Keratinocyte (primary cell): ENCODE measurements around the gene ZNF665. TPM values are rescaled to one million over a fixed set of nuclear protein-coding genes. Genes with fewer than 3 reads are reported as not detected.

Experiments used
- DNase-seq: peaks from one replicate; pipeline ENCODE4 v3.0.0-alpha.2; 2011; ENCODE audit warnings: low read depth, missing footprints, low spot score
- FAIRE-seq: peaks from 2 replicates; lab custom pipeline; 2011; peaks lifted over from hg19 to GRCh38; lab: Jason Lieb, UNC
- H2AFZ ChIP-seq: 2 replicates; pipeline ENCODE4 v1.6.0; 2012; ENCODE audit warnings: low read length, control low read depth, inconsistent platforms; ENCODE audit not compliant: control insufficient read depth
- H3K27ac ChIP-seq: 2 replicates; pipeline ENCODE4 v1.5.1; 2011; ENCODE audit warnings: low read length; ENCODE audit not compliant: control insufficient read depth, insufficient read depth
- H3K27me3 ChIP-seq: 3 replicates; pipeline ENCODE4 v1.6.0; 2011; ENCODE audit warnings: low read length; ENCODE audit not compliant: control insufficient read depth, insufficient read depth; ENCODE audit errors: extremely low read depth
- H3K36me3 ChIP-seq, 2 experiments: 2 replicates in 1 of 2; 3 replicates in 1 of 2; pipeline ENCODE4 v1.5.1; 2011; ENCODE audit warnings: low read length in 2 of 2, mild to moderate bottlenecking in 1 of 2; ENCODE audit not compliant: control insufficient read depth in 2 of 2, insufficient read depth in 2 of 2; ENCODE audit errors: extremely low read depth in 1 of 2
- H3K4me1 ChIP-seq: 3 replicates; pipeline ENCODE4 v1.5.1; 2011; ENCODE audit warnings: low read length; ENCODE audit not compliant: control insufficient read depth, insufficient read depth; ENCODE audit errors: extremely low read depth
- H3K4me2 ChIP-seq: 3 replicates; pipeline ENCODE4 v1.6.0; 2011; ENCODE audit warnings: low read depth, low read length; ENCODE audit not compliant: control insufficient read depth, insufficient read depth; ENCODE audit errors: extremely low read depth
- H3K4me3 ChIP-seq, 3 experiments: fragments of 200-600 bp in 1 of 3; sonication (generic) in 1 of 3; 2 replicates in 2 of 3; 3 replicates in 1 of 3; pipeline ENCODE4 v1.5.1; 2011 to 2016; ENCODE audit warnings: low read length in 3 of 3, mild to moderate bottlenecking in 3 of 3, control low read depth in 2 of 3, inconsistent platforms in 1 of 3, low read depth in 1 of 3, mixed read lengths in 1 of 3, mixed run types in 1 of 3, moderate library complexity in 1 of 3; ENCODE audit not compliant: control insufficient read depth in 2 of 3, insufficient read depth in 2 of 3; ENCODE audit errors: extremely low read depth in 1 of 3
- H3K79me2 ChIP-seq: 2 replicates; pipeline ENCODE4 v1.6.0; 2012; ENCODE audit warnings: low read length; ENCODE audit not compliant: control insufficient read depth, insufficient read depth
- H3K9ac ChIP-seq: 3 replicates; pipeline ENCODE4 v1.6.0; 2011; ENCODE audit warnings: low read length; ENCODE audit not compliant: control insufficient read depth, insufficient read depth; ENCODE audit errors: extremely low read depth
- H3K9me1 ChIP-seq: 3 replicates; pipeline ENCODE4 v1.6.0; 2011; ENCODE audit warnings: low read length; ENCODE audit not compliant: control insufficient read depth, insufficient read depth; ENCODE audit errors: extremely low read depth
- H3K9me3 ChIP-seq: 2 replicates; pipeline ENCODE4 v1.5.1; 2012; ENCODE audit warnings: low read depth, low read length; ENCODE audit not compliant: control insufficient read depth
- H4K20me1 ChIP-seq: 3 replicates; pipeline ENCODE4 v1.6.0; 2011; ENCODE audit warnings: low read length; ENCODE audit not compliant: control insufficient read depth, insufficient read depth; ENCODE audit errors: extremely low read depth
- CTCF ChIP-seq, 3 experiments: IDR thresholded peaks in 1 of 3; conservative IDR thresholded peaks in 1 of 3; optimal IDR thresholded peaks in 1 of 3; 2 replicates in 2 of 3; 3 replicates in 1 of 3; pipeline versions ENCODE3 to v1.5.1; 2011; ENCODE audit warnings: low read length in 3 of 3, mild to moderate bottlenecking in 3 of 3, moderate library complexity in 2 of 3, control low read depth in 1 of 3, inconsistent platforms in 1 of 3; ENCODE audit not compliant: insufficient read depth in 2 of 3; ENCODE audit errors: extremely low read depth in 1 of 3
- EZH2 ChIP-seq: IDR thresholded peaks from one replicate; pipeline ENCODE4 v1.6.1; 2012; ENCODE audit warnings: inconsistent platforms, mild to moderate bottlenecking, low read length, moderate library complexity
- dilution Hi-C: fragments of 300-500 bp; cut with MboI; formaldehyde crosslinking; loops from one replicate; pipeline ENCODE4 v1.7.0; 2020; ENCODE audit warnings: low sequenced_read_pairs; ENCODE audit not compliant: extremely low pct_ligation_motif_present
- polyA minus RNA-seq, 3 experiments: library from RNA; depleted of rRNA, polyadenylated mRNA; stranded (reverse); fragments of >200 nt; gene quantifications; 1 replicate in 1 of 3; 2 replicates in 1 of 3; 3 replicates in 1 of 3; pipeline ENCODE4 v1.2.3, GENCODE V29; 2011
- polyA plus RNA-seq, 5 experiments: library from polyadenylated mRNA; depleted of rRNA in 3 of 5; stranded (reverse) in 3 of 5; stranded (forward) in 1 of 5; unstranded in 1 of 5; fragments of >200 nt; gene quantifications; 1 replicate in 1 of 5; 2 replicates in 3 of 5; 3 replicates in 1 of 5; pipeline versions ENCODE4 v1.2.1 to v1.2.3, GENCODE V29; 2011 to 2012; ENCODE audit warnings: missing spikeins in 2 of 5, low read depth in 1 of 5, low replicate concordance in 1 of 5

ZNF665 gene
- 2.2 to 4.3 TPM (median 2.7 TPM) in 3 replicates for polyA plus RNA-seq
- polyA plus RNA-seq (2011; ENCODE audit: low read depth) = 2.7 TPM
- polyA plus RNA-seq (2011; cell fraction: cytosol; rRNA removed) = 1.4 and 2.5 TPM in 2 replicates
- 5.5 and 6.2 TPM in 2 replicates for polyA plus RNA-seq (2011; cell fraction: nucleus; rRNA removed)
- polyA plus RNA-seq (2012; ENCODE audit: low replicate concordance) = 1.2 and 4.0 TPM in 2 replicates
- 0.59 to 3.3 TPM (median 1.1 TPM) in 3 replicates for polyA minus RNA-seq
- not detected for polyA minus RNA-seq (2011; cell fraction: cytosol; rRNA and poly(A)+ RNA removed)
- polyA minus RNA-seq (2011; cell fraction: nucleus; rRNA and poly(A)+ RNA removed) = 2.6 and 8.2 TPM in 2 replicates

- H3K27me3 ChIP-seq = no peaks in the 10 kb centered on the region
- peaks cover 0 to 3% of the 10 kb centered on the region in 2 experiments for H3K36me3 ChIP-seq
- no peak for FAIRE-seq
- H3K27ac ChIP-seq = peak within 1 kb of the TSS; percentile 58
- H3K4me3 ChIP-seq = peak within 1 kb of the TSS; percentile 83 to 88 (median 84)
- peak within 1 kb of the TSS; percentile 81 for H3K4me2 ChIP-seq
- H3K79me2 ChIP-seq = no peaks in the 10 kb centered on the region
- H3K9ac ChIP-seq = peak within 1 kb of the TSS; percentile 84
- dilution Hi-C loops = no loop called here
- TF ChIP-seq CTCF (optimal IDR thresholded peaks at IDR 0.05 in 1 of 3, IDR thresholded peaks at IDR 0.05 in 1 of 3, conservative IDR thresholded peaks at IDR 0.05 in 1 of 3; ENCODE audit: extremely low read depth in 1 of 3, insufficient read depth in 2 of 3, low read length in 3 of 3) (no peak), EZH2 (no peak)
- H3K9me3 ChIP-seq = peaks cover 5% of the 10 kb centered on the region
- peak within 1 kb of the TSS; percentile 89 for H2AFZ ChIP-seq
- H3K4me1 ChIP-seq = peaks cover 3% of the 10 kb centered on the region
- no peaks in the 10 kb centered on the region for H4K20me1 ChIP-seq
- no peaks in the 10 kb centered on the region for H3K9me1 ChIP-seq
- DNase-seq = peak; percentile 60
These were observed at the start of gene ZNF665 for GRCh38 chr19:53192771-53193534. TSS of gene ZNF665 (minus strand) at chr19:53193358. CDS start at chr19:53182898, 10,460 bp downstream.

GRCh38 chr19:53237114-53237777 lies 44.1 kb upstream of the ZNF665 start:
- Histone ChIP-seq H3K79me2 (no peaks in the 10 kb centered on the region), H3K9me3 (peaks cover 19% of the 10 kb centered on the region), H2AFZ (no peak overlapping the region), H3K36me3 (peaks cover 0 to 7% of the 10 kb centered on the region in 2 experiments), H3K4me2 (no peak overlapping the region), H3K4me1 (no peaks in the 10 kb centered on the region), H3K27ac (no peak overlapping the region), H3K9ac (no peak overlapping the region), H4K20me1 (no peaks in the 10 kb centered on the region), H3K27me3 (no peaks in the 10 kb centered on the region), H3K9me1 (no peaks in the 10 kb centered on the region), H3K4me3 (no peak overlapping the region)
- dilution Hi-C loops = no loop called here
- TF ChIP-seq EZH2 (no peak), CTCF (optimal IDR thresholded peaks at IDR 0.05 in 1 of 3, IDR thresholded peaks at IDR 0.05 in 1 of 3, conservative IDR thresholded peaks at IDR 0.05 in 1 of 3; ENCODE audit: extremely low read depth in 1 of 3, insufficient read depth in 2 of 3, low read length in 3 of 3) (no peak)
- no peak for DNase-seq
- no peak for FAIRE-seq
